B cell (primary cell): ENCODE results near the gene PERCC1.

Source experiments
- EZH2 ChIP-seq: IDR thresholded peaks from 2 replicates; pipeline ENCODE4 v1.6.1; 2012; ENCODE audit warnings: borderline replicate concordance, low read depth, mild to moderate bottlenecking, moderate library complexity, low read length; ENCODE audit not compliant: insufficient read depth, poor library complexity, severe bottlenecking
- TF ChIP-seq, protein P1 (sequence below): fragments of 200-600 bp; IDR thresholded peaks from one replicate; pipeline ENCODE4 v1.8.0; 2022; ENCODE audit warnings: antibody characterized with exemption, mild to moderate bottlenecking

DNA sequence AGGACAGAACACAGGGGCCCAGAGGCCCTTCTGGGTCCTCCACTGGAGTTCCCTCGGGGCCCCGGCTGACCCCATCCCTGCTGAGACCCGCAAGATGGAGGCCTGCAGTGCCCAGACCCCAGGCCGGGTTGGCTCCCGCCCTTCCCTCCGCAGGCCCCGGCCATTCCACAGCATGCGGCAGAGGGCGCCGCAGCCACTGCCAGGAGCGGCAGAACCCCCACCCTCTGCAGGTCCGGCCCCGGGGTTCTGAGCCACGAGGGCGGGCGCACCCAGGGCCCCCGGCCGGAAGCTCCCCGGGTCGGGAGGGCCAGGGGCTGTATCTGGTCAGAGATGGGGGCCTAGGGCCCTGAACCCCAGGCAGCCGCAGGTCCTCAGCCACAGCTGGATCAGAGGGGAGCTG is 2.4 kb upstream of the PERCC1 start:
- TF ChIP-seq, protein P1, sequence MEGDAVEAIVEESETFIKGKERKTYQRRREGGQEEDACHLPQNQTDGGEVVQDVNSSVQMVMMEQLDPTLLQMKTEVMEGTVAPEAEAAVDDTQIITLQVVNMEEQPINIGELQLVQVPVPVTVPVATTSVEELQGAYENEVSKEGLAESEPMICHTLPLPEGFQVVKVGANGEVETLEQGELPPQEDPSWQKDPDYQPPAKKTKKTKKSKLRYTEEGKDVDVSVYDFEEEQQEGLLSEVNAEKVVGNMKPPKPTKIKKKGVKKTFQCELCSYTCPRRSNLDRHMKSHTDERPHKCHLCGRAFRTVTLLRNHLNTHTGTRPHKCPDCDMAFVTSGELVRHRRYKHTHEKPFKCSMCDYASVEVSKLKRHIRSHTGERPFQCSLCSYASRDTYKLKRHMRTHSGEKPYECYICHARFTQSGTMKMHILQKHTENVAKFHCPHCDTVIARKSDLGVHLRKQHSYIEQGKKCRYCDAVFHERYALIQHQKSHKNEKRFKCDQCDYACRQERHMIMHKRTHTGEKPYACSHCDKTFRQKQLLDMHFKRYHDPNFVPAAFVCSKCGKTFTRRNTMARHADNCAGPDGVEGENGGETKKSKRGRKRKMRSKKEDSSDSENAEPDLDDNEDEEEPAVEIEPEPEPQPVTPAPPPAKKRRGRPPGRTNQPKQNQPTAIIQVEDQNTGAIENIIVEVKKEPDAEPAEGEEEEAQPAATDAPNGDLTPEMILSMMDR: peak; percentile 76
- no peak for TF ChIP-seq EZH2
